ENCODE measurements around the gene DHX57. TPM values are rescaled to one million over a fixed set of nuclear protein-coding genes. Genes with fewer than 3 reads are reported as not detected.
A peak's percentile ranks its signal among the peaks of the same experiment; 100 is the strongest.
"Not testable (repeated sequence)": the region's sequence is repeated elsewhere in the genome, so short reads cannot be mapped to it uniquely, and the experiment has no call there.

Gene DHX57
- total RNA-seq, 1 donor from 2014 or later, result 23.4 TPM

GRCh38 chr2:38794235-38794946 is 81.3 kb downstream of the DHX57 start:
- DNase-seq (ENCODE audit: low spot score), result no peak

GRCh38 chr2:38793511-38793910 is 82.2 kb downstream of the DHX57 start:
- DNase-seq (ENCODE audit: low spot score), result no peak

GRCh38 chr2:38792751-38793150 is 83.0 kb downstream of the DHX57 start:
- DNase-seq (ENCODE audit: low spot score), result no peak

- not testable (repeated sequence) for DNase-seq (ENCODE audit: low spot score)
Measured at GRCh38 chr2:38792321-38792720, 83.4 kb downstream of the DHX57 start.

GRCh38 chr2:38791744-38792143 is 84.0 kb downstream of the DHX57 start:
- DNase-seq (ENCODE audit: low spot score), result no peak

GRCh38 chr2:38789691-38790090 is 86.0 kb downstream of the DHX57 start:
- no peak for DNase-seq (ENCODE audit: low spot score)

- no peak for DNase-seq (ENCODE audit: low spot score)
Measured at GRCh38 chr2:38788306-38788705, 87.4 kb downstream of the DHX57 start.

- DNase-seq (ENCODE audit: low spot score), result no peak
Measured at GRCh38 chr2:38783586-38783985, 92.1 kb downstream of the DHX57 start.

GRCh38 chr2:38778687-38779082 is 97.0 kb downstream of the DHX57 start:
- DNase-seq (ENCODE audit: low spot score), result no peak

GRCh38 chr2:38776531-38776930 is 99.2 kb downstream of the DHX57 start:
- DNase-seq (ENCODE audit: low spot score), result no peak

GRCh38 chr2:38775921-38776225 is 99.9 kb downstream of the DHX57 start:
- DNase-seq (ENCODE audit: low spot score), result no peak

- no peak for DNase-seq (ENCODE audit: low spot score)
Measured at GRCh38 chr2:38775097-38775920, 100.4 kb downstream of the DHX57 start.

GRCh38 chr2:38771632-38772031 is 104.1 kb downstream of the DHX57 start:
- DNase-seq (ENCODE audit: low spot score), result no peak

- no peak for DNase-seq (ENCODE audit: low spot score)
Measured at GRCh38 chr2:38765551-38765950, 110.2 kb downstream of the DHX57 start.

- no peak for DNase-seq (ENCODE audit: low spot score)
Measured at GRCh38 chr2:38765149-38765548, 110.6 kb downstream of the DHX57 start.

GRCh38 chr2:38763728-38764127 is 112.0 kb downstream of the DHX57 start:
- DNase-seq (ENCODE audit: low spot score), result no peak

- no peak for DNase-seq (ENCODE audit: low spot score)
Measured at GRCh38 chr2:38763228-38763627, 112.5 kb downstream of the DHX57 start.

- DNase-seq (ENCODE audit: low spot score), result not testable (repeated sequence)
Measured at GRCh38 chr2:38755891-38756290, 119.8 kb downstream of the DHX57 start.

GRCh38 chr2:38754506-38754905 is 121.2 kb downstream of the DHX57 start:
- no peak for DNase-seq (ENCODE audit: low spot score)

- no peak for DNase-seq (ENCODE audit: low spot score)
Measured at GRCh38 chr2:38754049-38754448, 121.7 kb downstream of the DHX57 start.

- peak; percentile 50 for DNase-seq (ENCODE audit: low spot score)
Measured at GRCh38 chr2:38751596-38752410, 123.9 kb downstream of the DHX57 start.

- peak; percentile 99 for DNase-seq (ENCODE audit: low spot score)
Measured at GRCh38 chr2:38750891-38751595, 124.7 kb downstream of the DHX57 start, which contains the start of gene SRSF7. Gene SRSF7, minus strand, starts transcription at chr2:38751361. Its CDS starts 105 bp downstream, at chr2:38751256.
